Muscle of back (tissue), 11 donors: ENCODE measurements around the gene STARD8. TPM values are rescaled to one million over a fixed set of nuclear protein-coding genes. Genes with fewer than 3 reads are reported as not detected.
A peak's percentile ranks its signal among the peaks of the same experiment; 100 is the strongest.

Experiments
- DNase-seq, 3 donors: peaks; one replicate each; pipeline versions ENCODE4 v3.0.0 to v3.0.0-alpha.2; 2013
- polyA plus RNA-seq, 10 donors: library from polyadenylated mRNA; unstranded; fragments of 120-200 nt; gene quantifications; one replicate each; pipeline ENCODE4 v1.2.1, GENCODE V29; 2013; ENCODE audit not compliant: insufficient read length in 10 of 10

Gene STARD8
- polyA plus RNA-seq, 10 donors: 12.4 to 21.3 (median 18.2) TPM

DNA sequence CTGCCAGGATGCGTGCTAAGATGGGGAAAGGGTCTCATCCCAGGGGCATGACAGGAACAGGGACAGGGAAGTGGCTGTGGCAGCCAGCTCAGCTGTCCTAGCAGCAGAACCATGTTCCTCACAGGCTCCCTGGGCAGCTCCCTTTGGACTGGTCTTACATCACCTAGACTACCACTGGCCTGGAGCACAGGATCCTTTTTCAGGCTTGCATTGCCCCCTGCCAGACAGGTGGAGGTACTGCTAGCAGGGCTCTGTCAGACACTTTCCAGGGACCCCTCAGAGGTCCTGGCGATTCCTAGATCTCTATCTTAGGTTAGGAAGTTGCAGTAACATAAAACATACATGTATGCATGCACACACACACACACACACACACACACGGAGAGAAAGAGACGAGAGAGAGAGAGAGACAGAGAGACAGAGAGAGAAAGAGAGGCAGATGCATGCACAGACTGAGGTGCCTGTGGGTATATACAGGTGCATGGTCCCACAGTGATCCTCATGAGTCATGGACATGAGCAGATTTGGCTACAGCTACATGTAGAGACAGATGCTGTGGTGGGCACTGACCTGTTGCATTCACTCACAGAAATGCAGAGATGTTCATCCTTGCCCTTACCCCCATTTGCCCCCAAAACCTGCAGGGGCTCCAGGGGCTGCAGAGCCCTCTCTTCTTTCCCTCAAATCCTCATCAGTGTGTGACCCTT lies 63.6 kb downstream of the STARD8 start:
- DNase-seq: peak in 1 of 3 donors; percentile 22

- DNase-seq: no peak
These were observed 64.4 kb downstream of the STARD8 start for GRCh38 chrX:68711845-68712244.

- no peak for DNase-seq
These were observed 67.4 kb downstream of the STARD8 start for GRCh38 chrX:68714856-68715255.

DNA sequence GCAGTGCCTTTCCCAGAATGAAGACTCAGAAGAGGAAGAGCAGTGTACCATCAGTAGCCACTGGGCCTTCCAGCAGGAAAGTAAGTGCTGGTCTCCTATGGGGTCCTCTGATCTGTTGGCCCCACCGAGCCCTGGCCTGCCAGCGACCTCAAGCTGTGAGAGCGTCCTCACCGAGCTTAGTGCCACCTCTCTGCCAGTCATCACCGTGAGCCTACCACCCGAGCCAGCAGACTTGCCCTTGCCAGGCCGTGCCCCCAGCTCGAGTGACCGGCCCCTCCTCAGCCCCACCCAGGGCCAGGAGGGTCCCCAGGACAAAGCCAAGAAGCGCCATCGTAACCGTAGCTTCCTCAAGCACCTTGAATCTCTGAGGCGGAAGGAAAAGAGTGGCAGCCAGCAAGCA lies 69.7 kb downstream of the STARD8 start:
- DNase-seq: no peak

DNA sequence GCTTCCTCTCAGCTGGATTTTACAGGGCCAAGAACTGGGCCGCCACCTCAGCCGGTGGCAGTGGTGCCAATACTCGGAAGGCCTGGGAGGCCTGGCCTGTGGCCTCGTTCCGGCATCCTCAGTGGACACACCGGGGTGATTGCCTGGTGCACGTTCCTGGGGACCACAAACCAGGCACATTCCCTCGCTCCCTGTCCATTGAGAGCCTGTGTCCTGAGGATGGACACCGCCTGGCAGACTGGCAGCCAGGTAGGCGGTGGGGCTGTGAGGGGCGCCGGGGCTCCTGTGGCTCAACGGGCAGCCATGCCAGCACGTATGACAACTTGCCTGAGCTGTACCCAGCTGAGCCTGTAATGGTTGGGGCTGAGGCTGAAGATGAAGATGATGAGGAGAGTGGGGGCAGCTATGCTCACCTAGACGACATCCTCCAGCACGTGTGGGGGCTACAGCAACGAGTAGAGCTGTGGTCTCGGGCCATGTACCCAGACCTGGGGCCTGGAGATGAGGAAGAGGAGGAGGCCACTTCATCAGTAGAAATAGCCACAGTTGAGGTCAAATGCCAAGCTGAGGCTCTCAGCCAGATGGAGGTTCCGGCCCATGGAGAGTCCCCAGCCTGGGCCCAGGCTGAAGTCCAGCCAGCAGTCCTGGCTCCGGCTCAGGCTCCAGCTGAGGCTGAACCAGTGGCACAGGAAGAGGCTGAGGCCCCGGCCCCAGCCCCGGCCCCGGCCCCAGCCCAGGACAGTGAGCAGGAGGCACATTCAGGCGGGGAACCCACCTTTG lies 70.4 kb downstream of the STARD8 start:
- no peak for DNase-seq

- no peak for DNase-seq
These were observed 71.0 kb downstream of the STARD8 start for GRCh38 chrX:68718443-68718820.

- no peak for DNase-seq
These were observed 71.9 kb downstream of the STARD8 start for GRCh38 chrX:68719181-68719903.

- DNase-seq: no peak
These were observed 72.6 kb downstream of the STARD8 start for GRCh38 chrX:68719904-68720614.

DNA sequence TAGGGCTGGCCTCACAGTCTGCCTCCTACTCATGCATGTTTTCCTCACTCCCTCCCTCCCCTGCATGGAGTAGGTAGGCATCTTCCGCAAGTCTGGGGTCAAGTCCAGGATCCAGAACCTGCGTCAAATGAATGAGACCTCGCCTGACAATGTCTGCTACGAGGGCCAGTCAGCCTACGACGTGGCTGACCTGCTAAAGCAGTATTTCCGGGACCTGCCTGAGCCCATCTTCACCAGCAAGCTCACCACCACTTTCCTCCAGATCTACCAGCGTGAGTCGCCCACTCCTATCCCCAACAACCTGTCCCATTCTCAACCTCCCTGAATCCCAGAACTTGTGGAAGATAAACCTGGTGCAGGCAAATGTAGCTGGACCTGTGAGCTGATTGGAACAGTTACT lies 73.4 kb downstream of the STARD8 start:
- no peak for DNase-seq

GRCh38 chrX:68721546-68721945 lies 74.1 kb downstream of the STARD8 start:
- no peak for DNase-seq

DNA sequence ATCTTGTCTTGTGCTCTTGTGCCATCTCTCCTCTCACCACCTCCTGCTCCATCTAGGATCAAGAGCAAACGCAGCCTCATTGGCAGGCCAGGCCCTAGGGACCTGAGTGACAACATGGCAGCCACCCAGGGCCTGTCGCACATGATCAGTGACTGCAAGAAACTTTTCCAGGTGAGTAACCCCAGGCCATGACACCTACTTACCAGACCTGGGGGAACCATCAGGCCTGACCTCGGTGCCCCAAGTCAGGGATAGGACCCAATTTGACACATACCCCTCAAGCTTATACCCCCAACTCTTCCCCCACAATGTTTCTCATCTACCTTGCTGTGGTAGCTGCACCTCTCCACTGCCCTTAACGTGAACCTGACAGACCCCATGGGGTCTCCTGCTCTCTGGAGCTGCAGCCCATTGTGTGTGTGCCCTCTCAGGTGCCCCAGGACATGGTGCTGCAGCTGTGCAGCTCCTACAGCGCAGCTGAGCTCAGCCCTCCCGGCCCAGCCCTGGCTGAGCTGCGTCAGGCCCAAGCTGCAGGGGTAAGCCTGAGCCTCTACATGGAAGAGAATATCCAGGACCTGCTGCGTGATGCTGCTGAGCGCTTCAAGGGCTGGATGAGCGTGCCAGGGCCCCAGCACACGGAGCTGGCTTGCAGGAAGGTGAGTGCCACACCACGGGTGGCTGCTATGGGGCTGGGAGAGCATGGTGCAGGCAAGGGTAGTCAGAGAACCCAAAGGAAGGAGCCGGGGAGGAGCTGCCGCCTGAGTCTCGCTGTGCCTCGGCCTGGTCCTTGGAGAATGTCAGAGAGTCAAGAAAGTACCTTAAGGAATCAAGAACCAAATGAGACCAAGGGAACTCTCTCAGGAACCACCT lies 74.8 kb downstream of the STARD8 start:
- DNase-seq: no peak

GRCh38 chrX:68723491-68724155 lies 76.2 kb downstream of the STARD8 start:
- no peak for DNase-seq

GRCh38 chrX:68724531-68725020 lies 77.1 kb downstream of the STARD8 start:
- no peak for DNase-seq

GRCh38 chrX:68725756-68726365 lies 78.4 kb downstream of the STARD8 start:
- DNase-seq: no peak

GRCh38 chrX:68726366-68726765 lies 78.9 kb downstream of the STARD8 start:
- no peak for DNase-seq

- DNase-seq: no peak
These were observed 80.2 kb downstream of the STARD8 start for GRCh38 chrX:68727696-68728095.

- DNase-seq: no peak
These were observed 80.7 kb downstream of the STARD8 start for GRCh38 chrX:68728186-68728585.

GRCh38 chrX:68731254-68731653 lies 83.8 kb downstream of the STARD8 start:
- DNase-seq: no peak

DNA sequence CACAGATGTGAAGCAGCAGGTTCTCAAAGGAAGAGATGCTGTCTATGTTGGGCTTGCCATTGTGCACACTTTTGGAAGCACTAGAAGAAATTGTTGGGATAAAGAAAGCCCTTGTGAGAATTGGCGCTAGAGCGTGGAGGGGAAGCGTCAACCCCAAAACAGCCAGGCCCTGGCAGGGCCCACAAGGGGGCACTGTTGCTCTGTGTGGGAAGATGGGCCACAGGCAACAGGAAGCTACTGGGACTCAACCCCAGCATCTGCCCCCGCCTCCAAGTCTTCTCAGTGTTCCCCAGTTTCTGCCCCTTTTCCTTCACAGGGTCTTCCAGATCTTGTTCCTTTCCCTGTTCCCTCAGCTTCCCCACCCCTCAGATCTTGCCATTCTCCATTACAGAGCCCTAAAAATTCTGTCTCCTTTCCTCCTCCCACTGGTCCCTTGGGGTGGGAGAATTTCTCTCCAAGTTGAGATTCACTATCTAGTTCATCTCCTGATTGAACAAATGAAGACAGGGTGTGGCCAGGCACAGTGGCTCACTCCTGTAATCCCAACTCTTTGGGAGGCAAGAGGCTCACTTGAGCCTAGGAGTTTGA lies 85.5 kb downstream of the STARD8 start:
- peak; percentile 14 to 58 (median 46) for DNase-seq
